Endothelial cell of umbilical vein (primary cell): ENCODE measurements around the gene SLC9A9. TPM values are rescaled to one million over a fixed set of nuclear protein-coding genes. Genes with fewer than 3 reads are reported as not detected.

Experiments used
- BruUV-seq: library from RNA; stranded (reverse); fragments of 400-500 nt; replicated peaks from 2 replicates; lab custom pipeline; 2021; lab: Mats Ljungman, UMichigan
- CTCF ChIA-PET: fragments of 300-600, 350-600 bp; sonication (Branson Sonifier 250); formaldehyde crosslinking; loops from one replicate; lab custom pipeline; 2021; ENCODE audit warnings: antibody characterized with exemption, inconsistent platforms; lab: Charles Lee
- POLR2A ChIA-PET: fragments of 300-600, 350-600 bp; sonication (Branson Sonifier 250); formaldehyde crosslinking; loops from one replicate; lab custom pipeline; 2021; ENCODE audit warnings: antibody characterized with exemption, inconsistent platforms; lab: Charles Lee
- DNase-seq: peaks from one replicate; pipeline ENCODE4 v3.0.0-alpha.2; 2011; ENCODE audit warnings: low read depth, low spot score
- FAIRE-seq: peaks from 2 replicates; lab custom pipeline; 2011; peaks lifted over from hg19 to GRCh38; lab: Jason Lieb, UNC
- H2AFZ ChIP-seq: 2 replicates; pipeline ENCODE4 v1.6.0; 2012; ENCODE audit warnings: low read depth, low read length, control low read depth, inconsistent platforms
- H3K27ac ChIP-seq: 2 replicates; pipeline ENCODE4 v1.5.1; 2011; ENCODE audit warnings: low read depth, mild to moderate bottlenecking, control low read depth, low read length, moderate library complexity; ENCODE audit not compliant: insufficient read depth
- H3K27me3 ChIP-seq, 2 experiments: 2 replicates each; pipeline versions ENCODE4 v1.6.0 to v1.6.1; 2011; ENCODE audit warnings: low read length in 2 of 2, mixed read lengths in 1 of 2; ENCODE audit not compliant: control insufficient read depth in 2 of 2, insufficient read depth in 2 of 2
- H3K36me3 ChIP-seq, 2 experiments: 2 replicates in 1 of 2; 3 replicates in 1 of 2; pipeline ENCODE4 v1.5.1; 2011; ENCODE audit warnings: low read length in 2 of 2, mild to moderate bottlenecking in 1 of 2, moderate library complexity in 1 of 2; ENCODE audit not compliant: control insufficient read depth in 2 of 2, insufficient read depth in 2 of 2; ENCODE audit errors: extremely low read depth in 1 of 2
- H3K4me1 ChIP-seq: 3 replicates; pipeline ENCODE4 v1.5.1; 2011; ENCODE audit warnings: mild to moderate bottlenecking, low read length; ENCODE audit not compliant: control insufficient read depth, insufficient read depth; ENCODE audit errors: extremely low read depth
- H3K4me2 ChIP-seq: 2 replicates; pipeline ENCODE4 v1.6.1; 2011; ENCODE audit warnings: low read length, control low read depth, mixed read lengths; ENCODE audit not compliant: insufficient read depth
- H3K4me3 ChIP-seq, 3 experiments: fragments of 200-600 bp in 1 of 3; sonication (generic), shearing (Covaris generic) in 1 of 3; replicated peaks in 1 of 3; 2 replicates each; pipeline ENCODE4 v1.5.1; 2011 to 2016; ENCODE audit warnings: control low read depth in 3 of 3, low read length in 3 of 3, mild to moderate bottlenecking in 2 of 3, inconsistent platforms in 1 of 3, low read depth in 1 of 3, moderate library complexity in 1 of 3; ENCODE audit not compliant: insufficient read depth in 1 of 3
- H3K79me2 ChIP-seq: 2 replicates; pipeline ENCODE4 v1.6.0; 2012; ENCODE audit warnings: low read length, inconsistent platforms; ENCODE audit not compliant: control insufficient read depth, insufficient read depth
- H3K9ac ChIP-seq: replicated peaks from 2 replicates; pipeline ENCODE3; 2011; ENCODE audit warnings: low read length, control low read depth; ENCODE audit not compliant: insufficient read depth; ENCODE audit errors: extremely low read depth
- H3K9me1 ChIP-seq: replicated peaks from 3 replicates; pipeline ENCODE4 v1.6.0; 2011; ENCODE audit warnings: mild to moderate bottlenecking, low read length; ENCODE audit not compliant: control insufficient read depth, insufficient read depth; ENCODE audit errors: extremely low read depth
- H3K9me3 ChIP-seq: replicated peaks from 2 replicates; pipeline ENCODE4 v1.5.1; 2012; ENCODE audit warnings: low read length, inconsistent platforms; ENCODE audit not compliant: control insufficient read depth, insufficient read depth
- H4K20me1 ChIP-seq: replicated peaks from 2 replicates; pipeline ENCODE3; 2011; ENCODE audit warnings: mild to moderate bottlenecking, low read length; ENCODE audit not compliant: control insufficient read depth, insufficient read depth; ENCODE audit errors: extremely low read depth
- EZH2 ChIP-seq: IDR thresholded peaks from 2 replicates; pipeline ENCODE4 v1.6.1; 2012; ENCODE audit warnings: borderline replicate concordance, low read depth, mild to moderate bottlenecking, moderate library complexity, low read length, inconsistent platforms; ENCODE audit not compliant: severe bottlenecking
- FOS ChIP-seq: IDR thresholded peaks from 2 replicates; pipeline ENCODE4 v1.6.1; 2011; ENCODE audit warnings: mild to moderate bottlenecking, low read length, moderate library complexity, borderline replicate concordance; ENCODE audit not compliant: insufficient read depth
- GATA2 ChIP-seq: IDR thresholded peaks from 2 replicates; pipeline ENCODE4 v1.7.0; 2011; ENCODE audit warnings: low read depth, mild to moderate bottlenecking, moderate library complexity, mixed read lengths, low read length; ENCODE audit not compliant: insufficient read length, insufficient read depth
- JUN ChIP-seq: IDR thresholded peaks from 2 replicates; pipeline ENCODE4 v1.6.1; 2011; ENCODE audit warnings: borderline replicate concordance, low read depth; ENCODE audit not compliant: insufficient read length, insufficient read depth
- MYC ChIP-seq: IDR thresholded peaks from one replicate; pipeline ENCODE4 v1.6.1; 2011; ENCODE audit warnings: mild to moderate bottlenecking, low read depth, low read length
- POLR2A ChIP-seq: IDR thresholded peaks from 2 replicates; pipeline ENCODE4 v1.6.1; 2012; ENCODE audit warnings: low read depth, mild to moderate bottlenecking, control low read depth, low read length
- POLR2AphosphoS5 ChIP-seq: IDR thresholded peaks from 2 replicates; pipeline ENCODE4 v1.6.1; 2012; ENCODE audit warnings: low read depth, mild to moderate bottlenecking, control low read depth, low read length, moderate library complexity; ENCODE audit not compliant: insufficient read depth
- dilution Hi-C: fragments of 300-500 bp; cut with MboI; formaldehyde crosslinking; loops from one replicate; pipeline ENCODE4 v1.15.0; 2019; ENCODE audit warnings: low sequenced_read_pairs; ENCODE audit not compliant: extremely low pct_ligation_motif_present
- intact Hi-C: fragments of 100-400 bp; cut with micrococcal nuclease; formaldehyde crosslinking; loops from one replicate; pipeline ENCODE4 v1.10.0; 2022
- polyA plus RNA-seq, 4 experiments: library from polyadenylated mRNA; depleted of rRNA in 3 of 4; stranded (reverse) in 3 of 4; unstranded in 1 of 4; fragments of >200 nt; gene quantifications; 2 replicates each; pipeline versions ENCODE4 v1.2.1 to v1.2.3, GENCODE V29; 2011 to 2012; ENCODE audit warnings: missing spikeins in 1 of 4
- total RNA-seq: library from RNA; stranded (reverse); gene quantifications from 2 replicates; pipeline ENCODE4 v1.2.3, GENCODE V29; 2021
- TF ChIP-seq, protein P1 (sequence below): IDR thresholded peaks from 2 replicates; pipeline ENCODE4 v1.6.1; 2011; ENCODE audit not compliant: insufficient read depth, insufficient read length
- TF ChIP-seq, protein P2 (sequence below), 2 donors: IDR thresholded peaks; 1 replicate in 1 of 2; 2 replicates in 1 of 2; pipeline ENCODE4 v1.5.1; 2011; ENCODE audit warnings: low read length in 2 of 2, mild to moderate bottlenecking in 2 of 2, moderate library complexity in 2 of 2, control low read depth in 1 of 2, inconsistent platforms in 1 of 2, low read depth in 1 of 2; ENCODE audit not compliant: insufficient read depth in 1 of 2; ENCODE audit errors: extremely low read depth in 1 of 2

SLC9A9 gene
- total and polyA plus RNA-seq, 2 donors (not counting 3 experiments of a cell fraction or from before 2014, with no cell fraction given), result 1.5 to 1.8 TPM

DNA sequence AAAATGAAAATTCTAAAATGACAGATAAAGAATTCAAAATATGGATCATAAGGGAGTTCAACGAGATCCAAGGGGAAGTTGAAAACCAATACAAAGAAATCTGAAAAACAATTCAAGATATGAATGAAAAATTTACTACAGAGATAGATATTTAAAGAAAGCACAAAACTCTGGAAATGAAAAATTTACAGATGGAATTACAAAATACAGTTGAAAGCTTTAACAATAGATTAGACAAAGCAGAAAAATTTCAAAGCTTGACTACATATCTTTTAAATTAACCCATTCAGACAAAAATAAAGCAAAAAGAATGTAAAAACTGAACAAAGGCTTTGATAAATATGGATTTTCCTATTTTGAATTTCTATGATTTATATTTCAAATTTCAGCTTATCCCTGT lies 211.1 kb downstream of the SLC9A9 start:
- Histone ChIP-seq H3K4me3 (no peak overlapping the region), H4K20me1 (no peaks in the 10 kb centered on the region), H3K9me1 (no peaks in the 10 kb centered on the region), H3K36me3 (no peaks in the 10 kb centered on the region), H3K4me2 (no peak overlapping the region), H3K79me2 (no peaks in the 10 kb centered on the region), H3K27ac (no peak overlapping the region), H3K27me3 (no peaks in the 10 kb centered on the region), H3K4me1 (no peaks in the 10 kb centered on the region), H3K9me3 (no peaks in the 10 kb centered on the region), H3K9ac (no peak overlapping the region), H2AFZ (no peak overlapping the region)
- BruUV-seq, result no TSS peak
- dilution Hi-C loops (no loop called here), intact Hi-C loops (no loop called here)
- no peak for DNase-seq
- FAIRE-seq, result no peak
- ChIA-PET POLR2A (no interaction called here), CTCF (interaction anchor here (1.8 kb wide), 1 partner anchor 37 kb away, joined by 6 read pairs; no protein-coding TSS in a partner anchor)
- TF ChIP-seq MYC, result no peak
- TF ChIP-seq JUN, result no peak
- TF ChIP-seq, protein P1, sequence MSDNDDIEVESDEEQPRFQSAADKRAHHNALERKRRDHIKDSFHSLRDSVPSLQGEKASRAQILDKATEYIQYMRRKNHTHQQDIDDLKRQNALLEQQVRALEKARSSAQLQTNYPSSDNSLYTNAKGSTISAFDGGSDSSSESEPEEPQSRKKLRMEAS, result no peak
- no peak for TF ChIP-seq EZH2
- TF ChIP-seq, protein P2, sequence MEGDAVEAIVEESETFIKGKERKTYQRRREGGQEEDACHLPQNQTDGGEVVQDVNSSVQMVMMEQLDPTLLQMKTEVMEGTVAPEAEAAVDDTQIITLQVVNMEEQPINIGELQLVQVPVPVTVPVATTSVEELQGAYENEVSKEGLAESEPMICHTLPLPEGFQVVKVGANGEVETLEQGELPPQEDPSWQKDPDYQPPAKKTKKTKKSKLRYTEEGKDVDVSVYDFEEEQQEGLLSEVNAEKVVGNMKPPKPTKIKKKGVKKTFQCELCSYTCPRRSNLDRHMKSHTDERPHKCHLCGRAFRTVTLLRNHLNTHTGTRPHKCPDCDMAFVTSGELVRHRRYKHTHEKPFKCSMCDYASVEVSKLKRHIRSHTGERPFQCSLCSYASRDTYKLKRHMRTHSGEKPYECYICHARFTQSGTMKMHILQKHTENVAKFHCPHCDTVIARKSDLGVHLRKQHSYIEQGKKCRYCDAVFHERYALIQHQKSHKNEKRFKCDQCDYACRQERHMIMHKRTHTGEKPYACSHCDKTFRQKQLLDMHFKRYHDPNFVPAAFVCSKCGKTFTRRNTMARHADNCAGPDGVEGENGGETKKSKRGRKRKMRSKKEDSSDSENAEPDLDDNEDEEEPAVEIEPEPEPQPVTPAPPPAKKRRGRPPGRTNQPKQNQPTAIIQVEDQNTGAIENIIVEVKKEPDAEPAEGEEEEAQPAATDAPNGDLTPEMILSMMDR (IDR thresholded peaks at IDR 0.05; ENCODE audit: extremely low read depth in 1 of 2, insufficient read depth in 1 of 2, low read depth in 1 of 2, low read length in 2 of 2), result no peak
- no peak for TF ChIP-seq POLR2AphosphoS5
- TF ChIP-seq GATA2, result no peak
- no peak for TF ChIP-seq FOS
- no peak for TF ChIP-seq POLR2A
